Gastrocnemius medialis (tissue), 4 donors: ENCODE data around the gene LASP1NB.

ENCODE experiments used
- ATAC-seq, 2 donors: fragments of 150-250 bp; one replicate each; pipeline ENCODE4 v1.9.1; 2016
- DNase-seq, 2 donors: peaks; one replicate each; pipeline ENCODE4 v3.0.0-alpha.2; 2019
- H3K27ac ChIP-seq, 4 donors: fragments of 200-600 bp; sonication (generic); 1 replicate in 1 of 4; 2 replicates in 3 of 4; pipeline ENCODE4 v1.5.1; 2016 to 2018; ENCODE audit warnings: mild to moderate bottlenecking in 2 of 4, moderate library complexity in 1 of 4
- H3K27me3 ChIP-seq, 3 donors: fragments of 200-600 bp; sonication (generic) in 2 of 3; 1 replicate in 1 of 3; 2 replicates in 2 of 3; pipeline versions ENCODE4 v1.5.1 to v1.6.0; 2016 to 2019; ENCODE audit warnings: mild to moderate bottlenecking in 1 of 3, moderate library complexity in 1 of 3
- H3K36me3 ChIP-seq, 2 donors: fragments of 200-600 bp; sonication (generic) in 1 of 2; one replicate each; pipeline ENCODE4 v1.5.1; 2017 to 2018
- H3K4me1 ChIP-seq, 2 donors: fragments of 200-600 bp; sonication (generic) in 1 of 2; one replicate each; pipeline ENCODE4 v1.5.1; 2016 to 2017; ENCODE audit warnings: mild to moderate bottlenecking in 2 of 2
- H3K4me3 ChIP-seq, 4 donors: fragments of 200-600 bp; sonication (generic) in 3 of 4; 1 replicate in 1 of 4; 2 replicates in 3 of 4; pipeline ENCODE4 v1.5.1; 2016 to 2019; ENCODE audit warnings: mild to moderate bottlenecking in 2 of 4
- H3K9me3 ChIP-seq, 3 donors: fragments of 200-600 bp; sonication (generic) in 2 of 3; 1 replicate in 1 of 3; 2 replicates in 2 of 3; pipeline ENCODE4 v1.5.1; 2016 to 2019
- POLR2A ChIP-seq, 2 donors: fragments of 450-650 bp; IDR thresholded peaks; one replicate each; pipeline ENCODE4 v1.6.1; 2017; ENCODE audit warnings: antibody characterized with exemption in 2 of 2, mild to moderate bottlenecking in 2 of 2, moderate library complexity in 2 of 2
- in situ Hi-C, 4 donors: fragments of 200-750 bp; cut with MboI; loops; one replicate each; pipeline versions ENCODE4 v1.15.0 to v1.8.0; 2017; ENCODE audit warnings: low sequenced_read_pairs in 4 of 4
- intact Hi-C: fragments of 100-400 bp; cut with DNase I; formaldehyde crosslinking; loops from one replicate; pipeline ENCODE4 v1.15.1; 2023; ENCODE audit warnings: low total_unique reads
- TF ChIP-seq, protein P1 (sequence below), 5 experiments: fragments of 450-650 bp in 3 of 5; fragments of 200-600 bp in 2 of 5; sonication (generic) in 2 of 5; IDR thresholded peaks in 4 of 5; conservative IDR thresholded peaks in 1 of 5; 1 replicate in 4 of 5; 2 replicates in 1 of 5; pipeline ENCODE4 v1.5.1; 2016 to 2019; ENCODE audit warnings: antibody characterized with exemption in 5 of 5, mild to moderate bottlenecking in 3 of 5, moderate library complexity in 3 of 5

Gene LASP1NB

DNA sequence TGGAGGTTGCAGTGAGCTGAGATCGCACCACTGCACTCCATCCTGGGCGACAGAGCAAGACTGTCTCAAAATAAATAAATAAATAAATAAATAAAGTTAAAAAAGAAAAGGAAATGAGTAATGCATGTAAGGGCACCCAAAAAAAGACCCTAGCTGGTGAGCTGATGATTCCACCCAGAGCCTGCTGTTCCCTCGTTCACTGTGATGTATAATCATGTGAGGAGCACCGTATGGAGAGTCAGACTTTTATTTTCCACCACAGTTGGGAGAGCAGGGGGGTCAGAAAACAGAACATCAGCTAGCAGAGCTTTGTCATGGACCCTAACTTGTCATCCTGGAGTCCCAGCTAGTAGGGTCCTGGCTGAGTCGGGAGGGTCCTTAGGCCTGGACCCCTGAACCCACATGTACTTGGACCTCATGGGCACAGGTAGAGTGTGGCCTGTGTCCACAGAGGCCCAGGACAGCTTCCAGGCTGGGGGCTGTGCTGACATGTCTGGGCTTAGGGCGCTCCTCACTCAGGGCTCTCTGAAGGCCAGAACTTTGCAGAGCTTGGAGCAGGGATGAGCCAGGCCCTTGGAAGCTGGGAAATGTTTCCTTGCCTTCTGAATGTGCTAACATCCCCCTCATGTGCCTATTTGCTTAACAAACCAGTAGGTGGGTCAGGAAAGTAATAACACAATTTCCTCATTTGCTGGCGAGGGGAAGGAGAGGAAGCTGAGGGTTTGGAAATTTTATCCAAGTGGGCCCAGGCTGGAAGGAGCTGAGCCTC lies 18.8 kb upstream of the LASP1NB start:
- no peaks in the 10 kb centered on the region for H3K27me3 ChIP-seq
- H3K36me3 ChIP-seq: no peaks in the 10 kb centered on the region
- peak in 1 of 2 donors; percentile 34 for ATAC-seq
- TF ChIP-seq POLR2A (IDR thresholded peaks at IDR 0.05): no peak
- TF ChIP-seq, protein P1, sequence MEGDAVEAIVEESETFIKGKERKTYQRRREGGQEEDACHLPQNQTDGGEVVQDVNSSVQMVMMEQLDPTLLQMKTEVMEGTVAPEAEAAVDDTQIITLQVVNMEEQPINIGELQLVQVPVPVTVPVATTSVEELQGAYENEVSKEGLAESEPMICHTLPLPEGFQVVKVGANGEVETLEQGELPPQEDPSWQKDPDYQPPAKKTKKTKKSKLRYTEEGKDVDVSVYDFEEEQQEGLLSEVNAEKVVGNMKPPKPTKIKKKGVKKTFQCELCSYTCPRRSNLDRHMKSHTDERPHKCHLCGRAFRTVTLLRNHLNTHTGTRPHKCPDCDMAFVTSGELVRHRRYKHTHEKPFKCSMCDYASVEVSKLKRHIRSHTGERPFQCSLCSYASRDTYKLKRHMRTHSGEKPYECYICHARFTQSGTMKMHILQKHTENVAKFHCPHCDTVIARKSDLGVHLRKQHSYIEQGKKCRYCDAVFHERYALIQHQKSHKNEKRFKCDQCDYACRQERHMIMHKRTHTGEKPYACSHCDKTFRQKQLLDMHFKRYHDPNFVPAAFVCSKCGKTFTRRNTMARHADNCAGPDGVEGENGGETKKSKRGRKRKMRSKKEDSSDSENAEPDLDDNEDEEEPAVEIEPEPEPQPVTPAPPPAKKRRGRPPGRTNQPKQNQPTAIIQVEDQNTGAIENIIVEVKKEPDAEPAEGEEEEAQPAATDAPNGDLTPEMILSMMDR (IDR thresholded peaks at IDR 0.05 in 4 of 5, conservative IDR thresholded peaks at IDR 0.05 in 1 of 5): no peak
- H3K27ac ChIP-seq: peak overlapping the region; percentile 27 to 64 (median 47)
- H3K9me3 ChIP-seq: no peaks in the 10 kb centered on the region
- intact Hi-C loops (no loop called here), in situ Hi-C loops (no loop called here)
- no peak overlapping the region for H3K4me3 ChIP-seq
- DNase-seq: no peak
- peaks cover 35 to 39% of the 10 kb centered on the region in 2 donors for H3K4me1 ChIP-seq

DNA sequence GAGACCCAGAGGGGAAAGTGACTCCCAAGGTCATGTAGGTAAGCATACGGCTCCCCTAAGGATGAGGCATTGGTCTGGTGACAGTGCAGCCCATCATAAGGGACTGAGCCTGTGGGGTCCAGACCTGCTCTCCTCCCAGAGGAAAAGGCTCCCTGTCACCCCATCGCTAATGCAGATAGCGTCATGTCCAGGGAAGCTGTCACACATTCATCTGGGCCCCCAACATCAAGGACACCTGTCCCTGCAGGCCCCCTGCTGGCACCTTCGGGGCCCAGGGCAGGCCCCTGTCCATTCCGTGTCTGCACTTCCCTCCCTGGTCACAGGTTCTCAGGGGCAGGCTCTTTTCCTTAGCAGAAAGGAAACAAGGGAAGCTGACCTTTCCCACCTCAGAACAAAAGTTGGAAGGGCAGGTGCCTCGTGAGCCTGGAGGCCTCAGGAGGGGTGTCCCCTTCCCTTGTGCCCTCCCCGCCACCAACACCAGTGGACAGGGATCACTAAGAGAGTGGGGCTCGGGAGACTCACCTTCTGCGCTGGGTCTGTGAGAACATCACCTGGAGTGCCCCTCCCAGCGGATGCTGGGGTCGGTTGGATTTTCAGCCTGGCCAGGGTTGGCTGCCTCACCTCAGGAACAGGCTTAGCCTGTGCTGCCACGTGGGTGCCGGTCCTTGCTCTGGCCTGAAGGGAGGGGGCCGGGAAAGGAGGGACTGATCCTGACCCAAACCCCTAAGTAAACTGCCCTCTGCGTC lies 17.3 kb upstream of the LASP1NB start:
- Histone ChIP-seq H3K36me3 (no peaks in the 10 kb centered on the region), H3K27me3 (no peaks in the 10 kb centered on the region), H3K4me1 (peaks cover 38 to 42% of the 10 kb centered on the region in 2 donors), H3K4me3 (no peak overlapping the region), H3K9me3 (no peaks in the 10 kb centered on the region), H3K27ac (peak overlapping the region; percentile 29 to 64 (median 48))
- TF ChIP-seq POLR2A (IDR thresholded peaks at IDR 0.05): no peak
- TF ChIP-seq, protein P1 (IDR thresholded peaks at IDR 0.05 in 4 of 5, conservative IDR thresholded peaks at IDR 0.05 in 1 of 5): no peak
- DNase-seq (no peak), ATAC-seq (no peak)
- in situ Hi-C loops (no loop called here), intact Hi-C loops (no loop called here)

DNA sequence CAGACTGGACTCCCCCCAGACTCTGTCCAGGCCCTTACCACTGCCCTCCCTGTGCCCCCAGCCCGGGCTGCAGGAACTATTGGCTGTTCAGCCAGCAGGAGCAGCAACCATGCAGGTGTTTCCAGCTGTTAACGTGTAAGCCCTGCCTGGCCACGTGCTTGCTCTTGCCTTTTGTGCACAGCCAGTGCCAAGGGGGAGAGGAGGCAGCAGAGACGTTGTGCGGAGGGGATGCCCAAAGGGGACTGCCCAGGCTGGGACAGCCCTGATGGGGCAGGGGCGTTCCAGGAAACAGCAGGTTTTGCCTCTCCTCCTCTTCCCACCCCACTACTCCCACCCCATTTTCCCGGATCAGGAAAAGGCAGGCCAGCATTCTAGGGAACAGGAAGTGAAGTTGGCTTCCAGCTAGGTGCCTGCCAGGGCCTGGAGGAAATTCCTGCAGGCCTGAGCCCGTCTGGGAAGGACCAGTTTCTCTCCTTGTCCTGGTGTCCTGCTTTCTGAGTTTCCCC lies 16.7 kb upstream of the LASP1NB start:
- H3K27ac ChIP-seq: peak overlapping the region; percentile 29 to 64 (median 48)
- intact Hi-C loops (no loop called here), in situ Hi-C loops (no loop called here)
- no peaks in the 10 kb centered on the region for H3K36me3 ChIP-seq
- no peak for ATAC-seq
- peaks cover 36 to 42% of the 10 kb centered on the region in 2 donors for H3K4me1 ChIP-seq
- TF ChIP-seq, protein P1 (IDR thresholded peaks at IDR 0.05 in 4 of 5, conservative IDR thresholded peaks at IDR 0.05 in 1 of 5): no peak
- TF ChIP-seq POLR2A (IDR thresholded peaks at IDR 0.05): no peak
- no peaks in the 10 kb centered on the region for H3K9me3 ChIP-seq
- DNase-seq: no peak
- H3K27me3 ChIP-seq: no peaks in the 10 kb centered on the region
- no peak overlapping the region for H3K4me3 ChIP-seq

DNA sequence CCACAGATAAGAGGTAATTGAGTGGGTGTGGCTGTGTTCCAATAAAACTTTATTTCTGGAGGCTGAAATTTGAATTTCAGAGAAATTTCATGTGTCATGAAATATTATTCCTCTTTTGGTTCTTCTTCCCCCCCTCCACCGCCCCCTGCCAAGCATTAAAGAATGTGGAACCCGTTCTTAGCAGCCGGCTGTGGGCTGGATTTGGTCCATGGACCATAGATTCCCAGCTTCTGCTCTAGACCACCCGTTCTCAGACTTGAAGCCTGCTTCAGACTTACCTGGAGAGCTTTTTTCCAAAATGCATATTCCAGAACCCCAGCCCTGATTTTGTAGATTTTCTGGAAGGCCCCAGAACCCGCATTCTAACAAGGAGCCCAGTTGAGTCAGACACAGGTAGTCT lies 15.1 kb upstream of the LASP1NB start:
- Histone ChIP-seq H3K4me1 (peaks cover 36 to 42% of the 10 kb centered on the region in 2 donors), H3K27me3 (no peaks in the 10 kb centered on the region), H3K36me3 (peaks cover 0 to 8% of the 10 kb centered on the region in 2 donors), H3K4me3 (no peak overlapping the region), H3K9me3 (no peaks in the 10 kb centered on the region), H3K27ac (no peak overlapping the region)
- DNase-seq (no peak), ATAC-seq (no peak)
- in situ Hi-C loops (no loop called here), intact Hi-C loops (no loop called here)
- no peak for TF ChIP-seq POLR2A (IDR thresholded peaks at IDR 0.05)
- TF ChIP-seq, protein P1 (IDR thresholded peaks at IDR 0.05 in 4 of 5, conservative IDR thresholded peaks at IDR 0.05 in 1 of 5): no peak
